DMS79 (cell line): ENCODE measurements around the gene KRCC1.
"Not testable (repeated sequence)": the region's sequence is repeated elsewhere in the genome, so short reads cannot be mapped to it uniquely, and the experiment has no call there.

Source experiments
- DNase-seq: peaks from one replicate; lab custom pipeline; 2025; lab: John Stamatoyannopoulos, UW

Gene KRCC1

DNA sequence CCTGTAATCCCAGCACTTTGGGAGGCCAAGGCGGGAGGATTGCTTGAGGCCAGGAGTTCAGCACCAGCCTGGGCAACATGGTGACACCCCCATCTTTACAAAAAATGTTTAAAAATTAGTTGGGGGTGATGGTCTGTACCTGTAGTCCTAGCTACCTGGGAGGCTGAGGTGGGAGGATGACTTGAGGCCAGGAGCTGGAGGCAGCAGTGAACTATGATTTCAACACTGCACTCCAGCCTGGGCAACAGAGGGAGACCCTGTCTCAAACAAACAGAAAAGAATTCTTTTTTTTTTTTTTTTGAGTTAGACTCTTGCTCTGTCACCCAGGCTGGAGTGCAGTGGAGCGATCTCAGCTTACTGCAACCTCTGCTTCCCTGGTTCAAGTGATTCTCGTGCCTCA is 55.1 kb downstream of the KRCC1 start:
- not testable (repeated sequence) for DNase-seq

DNA sequence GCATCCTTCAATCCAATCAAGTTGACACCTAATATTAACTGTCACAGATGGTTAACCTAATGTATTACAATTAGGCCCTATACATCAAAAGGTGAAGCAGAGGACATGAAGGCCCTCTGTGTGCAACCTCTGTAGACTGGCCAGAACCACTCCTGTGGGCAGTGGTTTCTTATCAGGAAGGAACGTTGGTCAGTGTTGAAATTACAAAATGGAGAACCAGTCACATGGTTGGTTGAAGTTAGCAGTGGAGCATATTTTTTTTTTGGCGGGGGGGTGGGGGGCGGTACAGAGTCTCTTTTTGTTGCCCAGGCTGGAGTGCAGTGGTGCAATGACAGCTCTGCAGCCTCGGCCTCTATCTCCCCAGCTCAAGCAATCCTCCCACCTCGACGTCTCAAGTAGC is 59.0 kb downstream of the KRCC1 start:
- no peak for DNase-seq

DNA sequence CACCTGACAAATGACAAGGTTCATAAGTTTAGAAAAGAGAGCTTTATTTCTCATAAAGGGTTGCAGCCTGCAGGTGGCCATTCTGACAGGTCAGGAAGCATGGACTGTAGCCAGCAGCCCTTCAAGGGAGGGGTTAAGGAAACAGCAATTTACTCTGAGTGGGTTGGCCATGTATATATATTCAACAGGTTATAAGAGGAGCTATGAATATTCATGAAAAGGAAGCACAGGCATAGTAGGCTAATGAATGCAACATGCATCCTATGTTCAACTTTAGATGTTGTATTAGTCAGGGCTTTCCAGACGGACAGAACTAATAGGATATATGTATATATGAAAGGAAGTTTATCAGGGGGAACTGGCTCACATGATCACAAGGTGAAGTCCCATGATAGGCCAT is 59.8 kb downstream of the KRCC1 start:
- DNase-seq: no peak

DNA sequence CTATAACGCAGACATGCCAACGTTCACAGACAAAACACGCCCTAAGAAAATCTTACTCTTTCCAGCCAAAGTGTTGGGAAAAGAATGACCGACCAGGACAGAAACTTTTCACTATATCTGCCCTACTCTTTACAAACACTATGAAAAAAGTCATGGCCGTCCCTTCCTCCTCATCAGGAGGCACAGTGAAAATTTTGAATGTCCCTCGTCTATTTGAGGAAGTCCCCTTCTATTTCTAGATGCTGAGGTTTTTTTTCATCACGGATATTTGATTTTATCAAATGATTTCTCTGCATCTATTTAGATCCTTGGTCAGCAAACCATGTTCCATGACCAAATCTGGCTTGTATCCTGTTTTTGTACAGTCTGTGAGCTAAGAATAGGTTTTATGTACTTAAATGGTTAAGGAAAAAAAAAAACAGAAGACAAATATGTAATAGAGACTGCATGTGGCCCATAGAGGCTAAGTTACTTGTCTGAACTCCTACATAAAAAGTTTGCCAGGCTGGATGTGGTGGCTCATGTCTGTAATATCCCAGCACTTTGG is 61.2 kb downstream of the KRCC1 start:
- not testable (repeated sequence) for DNase-seq

DNA sequence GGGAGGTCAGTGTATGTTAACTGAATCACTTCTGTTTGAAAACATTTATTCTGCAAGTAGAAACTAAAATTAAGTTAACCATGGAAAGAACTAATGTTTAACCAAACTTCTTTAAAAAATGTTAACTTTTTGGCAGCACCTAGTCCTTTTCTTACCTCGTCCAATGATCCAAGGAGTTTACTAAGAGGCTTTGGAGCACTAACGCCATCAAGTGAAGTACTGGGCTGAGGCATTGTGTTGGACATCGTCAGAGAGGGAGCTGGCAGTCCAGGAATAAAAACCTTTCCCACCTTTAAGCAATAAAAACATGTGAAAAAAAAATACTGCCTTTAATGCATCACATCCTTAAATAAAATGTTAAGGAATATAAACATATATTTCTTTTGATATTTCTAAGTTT is 63.0 kb downstream of the KRCC1 start:
- not testable (repeated sequence) for DNase-seq

DNA sequence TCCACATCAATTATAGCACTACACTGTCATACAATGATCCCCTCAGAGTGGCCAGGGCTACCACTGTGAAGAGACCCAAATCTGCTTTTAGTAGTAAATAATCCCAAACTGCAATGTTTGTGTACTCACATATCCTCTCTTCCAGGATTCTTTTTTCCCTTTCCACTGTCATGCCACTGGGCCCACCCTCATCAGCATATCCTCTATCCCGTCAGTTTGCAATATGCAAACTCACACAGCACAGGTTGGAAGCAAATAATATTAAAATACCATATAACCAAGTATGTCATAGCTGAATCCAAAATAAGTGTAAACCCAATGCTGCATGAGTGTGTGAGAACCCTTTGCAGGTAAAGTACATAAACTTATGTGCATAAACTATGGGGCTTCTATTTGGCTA is 68.1 kb downstream of the KRCC1 start:
- DNase-seq: not testable (repeated sequence)

DNA sequence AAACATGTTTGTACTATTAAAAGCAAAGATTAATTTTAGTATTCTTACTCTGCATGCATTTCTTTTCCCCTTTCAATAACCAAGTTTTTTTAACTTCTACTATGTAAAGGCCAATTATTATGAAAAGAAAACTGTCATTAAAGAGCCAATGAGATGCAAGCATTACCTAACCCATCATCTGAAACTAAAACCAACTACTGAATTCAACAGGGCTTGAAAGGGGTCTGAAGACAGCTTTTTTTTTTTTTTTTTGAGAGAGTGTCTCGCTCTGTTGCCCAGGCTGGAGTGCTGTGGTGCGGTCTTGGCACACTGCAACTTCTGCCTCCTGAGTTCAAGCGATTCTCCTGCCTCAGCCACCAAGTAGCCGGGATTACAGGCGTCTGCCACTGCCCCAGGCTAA is 69.7 kb downstream of the KRCC1 start:
- not testable (repeated sequence) for DNase-seq

DNA sequence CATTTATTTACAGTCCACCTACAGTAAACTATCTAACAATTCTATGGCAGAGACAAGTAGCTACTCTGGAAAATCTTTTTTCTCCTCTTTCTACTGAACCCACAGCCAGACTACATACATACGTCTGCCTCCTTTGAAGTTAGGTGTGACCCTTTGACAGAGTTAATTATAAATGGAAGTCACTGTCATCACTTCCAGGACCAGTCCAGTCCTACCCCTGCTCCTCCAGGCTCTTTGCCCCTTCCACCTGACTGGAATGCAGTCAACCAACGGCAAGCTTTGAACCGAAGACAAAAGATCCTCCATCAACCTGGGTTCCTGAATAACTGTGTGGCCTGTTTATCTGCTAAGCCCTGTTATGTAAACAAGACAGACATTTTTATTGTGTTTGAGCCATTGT is 74.4 kb downstream of the KRCC1 start:
- DNase-seq: not testable (repeated sequence)
